GM13977 (cell line): ENCODE results near the gene PCBP3.
A peak's percentile ranks its signal among the peaks of the same experiment; 100 is the strongest.

Experiments used
- DNase-seq: peaks from one replicate; pipeline ENCODE4 v3.0.0; 2012; ENCODE audit warnings: low spot score
- CTCF ChIP-seq: IDR thresholded peaks from 2 replicates; pipeline ENCODE4 v1.5.1; 2012; ENCODE audit warnings: mild to moderate bottlenecking, control low read depth; ENCODE audit not compliant: insufficient read depth; ENCODE audit errors: extremely low read depth, missing control alignments
- in situ Hi-C: fragments of 300-500 bp; cut with MboI; formaldehyde crosslinking; loops from one replicate; pipeline ENCODE4 v1.12.0; 2022; ENCODE audit warnings: low sequenced_read_pairs, low pct_unique_long_range_greater_than_20kb, mixed read lengths, inconsistent platforms; ENCODE audit not compliant: unreplicated experiment

PCBP3 gene

GRCh38 chr21:45824546-45825215 lies 181.2 kb downstream of the PCBP3 start:
- no peak for TF ChIP-seq CTCF
- in situ Hi-C loops: loop anchor here (25.0 kb wide), 2 partner anchors 262 to 687 kb away; no protein-coding TSS in a partner anchor
- DNase-seq: no peak

- in situ Hi-C loops: loop anchor here (25.0 kb wide), 2 partner anchors 263 to 688 kb away; no protein-coding TSS in a partner anchor
- DNase-seq: no peak
- TF ChIP-seq CTCF: no peak
These were observed 181.7 kb downstream of the PCBP3 start for GRCh38 chr21:45825219-45825618.

- in situ Hi-C loops: loop anchor here (25.0 kb wide), 2 partner anchors 264 to 689 kb away; no protein-coding TSS in a partner anchor
- no peak for DNase-seq
- TF ChIP-seq CTCF: no peak
These were observed 183.3 kb downstream of the PCBP3 start for GRCh38 chr21:45826676-45827301.

- in situ Hi-C loops: loop anchor here (25.0 kb wide), 2 partner anchors 265 to 690 kb away; no protein-coding TSS in a partner anchor
- no peak for TF ChIP-seq CTCF
- DNase-seq: peak; percentile 46
These were observed 183.8 kb downstream of the PCBP3 start for GRCh38 chr21:45827302-45827692.

GRCh38 chr21:45827881-45828579 lies 184.5 kb downstream of the PCBP3 start:
- TF ChIP-seq CTCF: no peak
- no peak for DNase-seq
- in situ Hi-C loops: loop anchor here (25.0 kb wide), 2 partner anchors 266 to 691 kb away; no protein-coding TSS in a partner anchor
